Measurements from ENCODE around the gene VOPP1.

DNA sequence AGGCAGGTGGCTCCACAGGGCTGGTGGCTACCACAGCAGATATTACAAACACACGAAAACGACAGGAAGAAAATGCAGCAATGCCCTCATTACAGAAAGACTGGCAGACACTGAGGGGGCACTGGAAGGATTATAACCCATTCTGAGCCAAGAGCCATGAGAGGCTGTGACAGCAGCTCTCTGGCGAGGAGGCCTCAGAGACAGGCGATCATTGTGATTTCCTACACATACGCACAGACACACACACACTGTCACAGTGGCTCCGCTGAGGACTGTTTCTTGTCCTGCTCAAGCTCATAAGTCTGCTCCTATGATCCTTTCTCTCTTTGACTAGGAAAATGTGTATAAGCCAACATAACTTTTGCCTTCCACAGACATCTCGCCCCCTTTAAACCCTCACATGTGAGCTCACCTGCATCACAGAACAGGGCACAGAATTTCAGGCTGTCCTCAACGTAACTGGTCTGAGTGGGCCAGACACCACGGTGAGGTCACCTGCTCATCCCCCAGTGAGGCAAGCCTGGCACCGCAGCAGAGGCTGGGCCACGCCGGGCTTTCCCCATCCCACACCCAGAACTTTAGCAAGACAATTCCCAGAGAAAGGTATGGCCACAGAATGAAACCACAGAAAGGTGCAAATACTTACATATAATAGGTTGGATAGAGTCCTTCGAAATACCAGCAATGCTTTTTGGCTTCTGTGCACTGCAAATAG lies 51.7 kb downstream of the VOPP1 start:
- TF ChIP-seq, protein P1, sequence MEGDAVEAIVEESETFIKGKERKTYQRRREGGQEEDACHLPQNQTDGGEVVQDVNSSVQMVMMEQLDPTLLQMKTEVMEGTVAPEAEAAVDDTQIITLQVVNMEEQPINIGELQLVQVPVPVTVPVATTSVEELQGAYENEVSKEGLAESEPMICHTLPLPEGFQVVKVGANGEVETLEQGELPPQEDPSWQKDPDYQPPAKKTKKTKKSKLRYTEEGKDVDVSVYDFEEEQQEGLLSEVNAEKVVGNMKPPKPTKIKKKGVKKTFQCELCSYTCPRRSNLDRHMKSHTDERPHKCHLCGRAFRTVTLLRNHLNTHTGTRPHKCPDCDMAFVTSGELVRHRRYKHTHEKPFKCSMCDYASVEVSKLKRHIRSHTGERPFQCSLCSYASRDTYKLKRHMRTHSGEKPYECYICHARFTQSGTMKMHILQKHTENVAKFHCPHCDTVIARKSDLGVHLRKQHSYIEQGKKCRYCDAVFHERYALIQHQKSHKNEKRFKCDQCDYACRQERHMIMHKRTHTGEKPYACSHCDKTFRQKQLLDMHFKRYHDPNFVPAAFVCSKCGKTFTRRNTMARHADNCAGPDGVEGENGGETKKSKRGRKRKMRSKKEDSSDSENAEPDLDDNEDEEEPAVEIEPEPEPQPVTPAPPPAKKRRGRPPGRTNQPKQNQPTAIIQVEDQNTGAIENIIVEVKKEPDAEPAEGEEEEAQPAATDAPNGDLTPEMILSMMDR (conservative IDR thresholded peaks at IDR 0.05; ENCODE audit: low read depth, low read length), result no peak
- TF ChIP-seq EZH2phosphoT487 (IDR thresholded peaks at IDR 0.05; ENCODE audit: borderline replicate concordance, low read length) (no peak), EZH2 (IDR thresholded peaks at IDR 0.05; ENCODE audit: low read length, unreplicated experiment) (no peak)
